ENCODE results near the gene POU2F3. TPM values are rescaled to one million over a fixed set of nuclear protein-coding genes. Genes with fewer than 3 reads are reported as not detected.

Gene POU2F3
- total RNA-seq = 0.19 TPM
- long read RNA-seq = 0 reads

- ATAC-seq (no peak), DNase-seq (ENCODE audit: missing footprints) (no peak)
- intact Hi-C loops (cut with DNase I) = no loop called here
Observed at GRCh38 chr11:120239713-120240640, at the start of gene POU2F3. Gene POU2F3 (plus strand): TSS chr11:120240140. CDS start chr11:120240344, 204 bp downstream.

- DNase-seq (ENCODE audit: missing footprints) (no peak), ATAC-seq (no peak)
- intact Hi-C loops (cut with DNase I) = no loop called here
Observed at GRCh38 chr11:120191058-120191457, 48.9 kb upstream of the POU2F3 start.

GRCh38 chr11:120192831-120193625 is 46.9 kb upstream of the POU2F3 start:
- no peak for ATAC-seq
- intact Hi-C loops (cut with DNase I) = no loop called here

GRCh38 chr11:120194166-120194565 is 45.8 kb upstream of the POU2F3 start:
- DNase-seq (ENCODE audit: missing footprints) = no peak
- ATAC-seq = peak; percentile 12
- intact Hi-C loops (cut with DNase I) = no loop called here

More at GRCh38 chr11:120192831-120193625, 46.9 kb upstream of the POU2F3 start:
- DNase-seq (ENCODE audit: missing footprints) = no peak

GRCh38 chr11:120195601-120196320 is 44.2 kb upstream of the POU2F3 start:
- intact Hi-C loops (cut with DNase I) = no loop called here
- ATAC-seq (no peak), DNase-seq (ENCODE audit: missing footprints) (no peak)

- DNase-seq (ENCODE audit: missing footprints) = no peak
- intact Hi-C loops (cut with DNase I) = no loop called here
- no peak for ATAC-seq
Observed at GRCh38 chr11:120196826-120197225, 43.1 kb upstream of the POU2F3 start.

GRCh38 chr11:120197251-120197891 is 42.6 kb upstream of the POU2F3 start:
- intact Hi-C loops (cut with DNase I) = no loop called here
- ATAC-seq (peak; percentile 61), DNase-seq (ENCODE audit: missing footprints) (no peak)

- DNase-seq (ENCODE audit: missing footprints) = no peak
Observed at GRCh38 chr11:120197977-120198376, 42.0 kb upstream of the POU2F3 start.

GRCh38 chr11:120198403-120198786 is 41.5 kb upstream of the POU2F3 start:
- ATAC-seq = no peak
- intact Hi-C loops (cut with DNase I) = no loop called here
- DNase-seq (ENCODE audit: missing footprints) = no peak

More at GRCh38 chr11:120197977-120198376, 42.0 kb upstream of the POU2F3 start:
- ATAC-seq = no peak
- intact Hi-C loops (cut with DNase I) = no loop called here

GRCh38 chr11:120198787-120199469 is 41.0 kb upstream of the POU2F3 start:
- intact Hi-C loops (cut with DNase I) = no loop called here
- ATAC-seq (no peak), DNase-seq (ENCODE audit: missing footprints) (no peak)

- DNase-seq (ENCODE audit: missing footprints) = peak; percentile 22
- ATAC-seq = no peak
- intact Hi-C loops (cut with DNase I) = no loop called here
Observed at GRCh38 chr11:120199613-120200012, 40.3 kb upstream of the POU2F3 start.

- no peak for DNase-seq (ENCODE audit: missing footprints)
- no peak for ATAC-seq
- intact Hi-C loops (cut with DNase I) = no loop called here
Observed at GRCh38 chr11:120200677-120201076, 39.3 kb upstream of the POU2F3 start.

GRCh38 chr11:120201653-120202052 is 38.3 kb upstream of the POU2F3 start:
- intact Hi-C loops (cut with DNase I) = no loop called here
- ATAC-seq = no peak

GRCh38 chr11:120203626-120204025 is 36.3 kb upstream of the POU2F3 start:
- ATAC-seq (no peak), DNase-seq (ENCODE audit: missing footprints) (no peak)
- intact Hi-C loops (cut with DNase I) = no loop called here

More at GRCh38 chr11:120201653-120202052, 38.3 kb upstream of the POU2F3 start:
- DNase-seq (ENCODE audit: missing footprints) = no peak

GRCh38 chr11:120205596-120206161 is 34.3 kb upstream of the POU2F3 start:
- DNase-seq (ENCODE audit: missing footprints) (no peak), ATAC-seq (no peak)
- intact Hi-C loops (cut with DNase I) = no loop called here

- no peak for ATAC-seq
- intact Hi-C loops (cut with DNase I) = no loop called here
Observed at GRCh38 chr11:120207512-120207911, 32.4 kb upstream of the POU2F3 start.

GRCh38 chr11:120208001-120208441 is 31.9 kb upstream of the POU2F3 start:
- no peak for ATAC-seq
- peak; percentile 44 for DNase-seq (ENCODE audit: missing footprints)
- intact Hi-C loops (cut with DNase I) = no loop called here

More at GRCh38 chr11:120207512-120207911, 32.4 kb upstream of the POU2F3 start:
- DNase-seq (ENCODE audit: missing footprints) = peak; percentile 3

GRCh38 chr11:120208777-120209176 is 31.2 kb upstream of the POU2F3 start:
- ATAC-seq (no peak), DNase-seq (ENCODE audit: missing footprints) (peak; percentile 68)
- intact Hi-C loops (cut with DNase I) = no loop called here
